Measurements from ENCODE around the gene FUT8.

Gene FUT8

DNA sequence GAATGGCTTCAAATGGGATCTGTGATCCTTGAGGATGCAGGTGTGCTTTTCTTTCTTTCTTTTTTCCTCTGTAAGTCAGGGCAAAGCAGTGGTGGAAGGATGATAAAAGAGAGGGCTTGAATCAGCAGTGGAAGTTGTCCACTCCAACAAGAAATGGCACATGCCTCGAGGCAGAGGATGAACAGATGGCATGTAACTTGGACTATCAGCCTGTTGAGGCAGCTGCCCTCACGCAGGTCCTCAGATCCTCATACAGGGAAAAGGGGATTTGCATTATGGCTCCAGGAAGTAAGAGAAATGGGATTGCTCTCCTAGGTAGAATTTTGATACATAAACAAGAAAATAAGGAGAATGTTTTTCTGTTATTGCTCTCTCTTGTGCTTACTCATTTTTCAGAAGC lies 368.0 kb downstream of the FUT8 start:
- no peak for ATAC-seq (ENCODE audit: insufficient read depth, low read depth)

GRCh38 chr14:65783101-65783500 lies 370.6 kb downstream of the FUT8 start:
- Histone ChIP-seq H3K27me3 (ENCODE audit: insufficient read depth, low read length, poor library complexity) (no peaks in the 10 kb centered on the region), H3K4me2 (ENCODE audit: insufficient read depth, low read length) (no peak overlapping the region), H3K9ac (ENCODE audit: low read depth, low read length) (no peak overlapping the region), H3K9me3 (ENCODE audit: insufficient read depth, low read length, severe bottlenecking) (no peaks in the 10 kb centered on the region), H2AFZ (ENCODE audit: low read depth, low read length) (no peak overlapping the region), H3K4me1 (ENCODE audit: insufficient read depth, low read length) (no peaks in the 10 kb centered on the region), H3K79me2 (ENCODE audit: insufficient read depth, low read length) (no peaks in the 10 kb centered on the region), H4K20me1 (ENCODE audit: insufficient read depth, low read length) (no peaks in the 10 kb centered on the region), H3K4me3 (ENCODE audit: low read depth in 1 of 2, low read length in 2 of 2) (no peak overlapping the region), H3K27ac (ENCODE audit: low read length) (no peak overlapping the region), H3K36me3 (ENCODE audit: insufficient read depth, low read length) (no peaks in the 10 kb centered on the region)
- DNase-seq: no peak
- no peak for ATAC-seq (ENCODE audit: insufficient read depth, low read depth)
- TF ChIP-seq, protein P1, sequence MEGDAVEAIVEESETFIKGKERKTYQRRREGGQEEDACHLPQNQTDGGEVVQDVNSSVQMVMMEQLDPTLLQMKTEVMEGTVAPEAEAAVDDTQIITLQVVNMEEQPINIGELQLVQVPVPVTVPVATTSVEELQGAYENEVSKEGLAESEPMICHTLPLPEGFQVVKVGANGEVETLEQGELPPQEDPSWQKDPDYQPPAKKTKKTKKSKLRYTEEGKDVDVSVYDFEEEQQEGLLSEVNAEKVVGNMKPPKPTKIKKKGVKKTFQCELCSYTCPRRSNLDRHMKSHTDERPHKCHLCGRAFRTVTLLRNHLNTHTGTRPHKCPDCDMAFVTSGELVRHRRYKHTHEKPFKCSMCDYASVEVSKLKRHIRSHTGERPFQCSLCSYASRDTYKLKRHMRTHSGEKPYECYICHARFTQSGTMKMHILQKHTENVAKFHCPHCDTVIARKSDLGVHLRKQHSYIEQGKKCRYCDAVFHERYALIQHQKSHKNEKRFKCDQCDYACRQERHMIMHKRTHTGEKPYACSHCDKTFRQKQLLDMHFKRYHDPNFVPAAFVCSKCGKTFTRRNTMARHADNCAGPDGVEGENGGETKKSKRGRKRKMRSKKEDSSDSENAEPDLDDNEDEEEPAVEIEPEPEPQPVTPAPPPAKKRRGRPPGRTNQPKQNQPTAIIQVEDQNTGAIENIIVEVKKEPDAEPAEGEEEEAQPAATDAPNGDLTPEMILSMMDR (IDR thresholded peaks at IDR 0.05; ENCODE audit: borderline replicate concordance, extremely low read depth, low read length, poor library complexity, severe bottlenecking): no peak
- TF ChIP-seq EZH2 (IDR thresholded peaks at IDR 0.05; ENCODE audit: borderline replicate concordance, low read depth, low read length, severe bottlenecking): no peak

More for the DNA sequence above, 368.0 kb downstream of the FUT8 start:
- Histone ChIP-seq H2AFZ (ENCODE audit: low read depth, low read length) (no peak overlapping the region), H3K9ac (ENCODE audit: low read depth, low read length) (no peak overlapping the region), H3K27me3 (ENCODE audit: insufficient read depth, low read length, poor library complexity) (no peaks in the 10 kb centered on the region), H3K4me2 (ENCODE audit: insufficient read depth, low read length) (no peak overlapping the region), H3K36me3 (ENCODE audit: insufficient read depth, low read length) (no peaks in the 10 kb centered on the region), H3K4me1 (ENCODE audit: insufficient read depth, low read length) (no peaks in the 10 kb centered on the region), H3K27ac (ENCODE audit: low read length) (no peak overlapping the region), H3K79me2 (ENCODE audit: insufficient read depth, low read length) (no peaks in the 10 kb centered on the region), H3K9me3 (ENCODE audit: insufficient read depth, low read length, severe bottlenecking) (no peaks in the 10 kb centered on the region), H3K4me3 (ENCODE audit: low read depth in 1 of 2, low read length in 2 of 2) (no peak overlapping the region), H4K20me1 (ENCODE audit: insufficient read depth, low read length) (no peaks in the 10 kb centered on the region)
- no peak for DNase-seq
- TF ChIP-seq EZH2 (IDR thresholded peaks at IDR 0.05; ENCODE audit: borderline replicate concordance, low read depth, low read length, severe bottlenecking): no peak
- TF ChIP-seq, protein P1 (IDR thresholded peaks at IDR 0.05; ENCODE audit: borderline replicate concordance, extremely low read depth, low read length, poor library complexity, severe bottlenecking): no peak

DNA sequence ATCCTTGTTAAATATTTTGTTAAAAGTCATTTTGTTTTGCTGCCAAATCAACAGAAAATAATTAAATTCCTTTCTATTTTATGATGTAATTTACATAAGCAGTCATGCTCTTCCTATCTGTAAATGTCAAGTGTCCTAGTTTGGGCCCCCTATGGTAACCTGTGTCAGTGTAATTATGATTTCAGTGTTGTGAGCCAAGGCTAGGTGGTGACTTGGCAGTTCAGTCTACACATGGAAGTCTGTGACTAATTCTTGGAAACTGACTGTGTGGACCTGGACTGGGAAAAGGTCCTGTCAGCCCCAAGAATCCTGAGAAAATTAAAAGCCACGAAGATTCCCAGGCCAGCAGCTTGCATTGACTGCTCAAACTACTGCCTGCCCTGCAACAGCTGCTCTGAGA lies 371.0 kb downstream of the FUT8 start:
- Histone ChIP-seq H3K79me2 (ENCODE audit: insufficient read depth, low read length) (no peaks in the 10 kb centered on the region), H3K36me3 (ENCODE audit: insufficient read depth, low read length) (no peaks in the 10 kb centered on the region), H3K9ac (ENCODE audit: low read depth, low read length) (no peak overlapping the region), H3K9me3 (ENCODE audit: insufficient read depth, low read length, severe bottlenecking) (no peaks in the 10 kb centered on the region), H3K4me1 (ENCODE audit: insufficient read depth, low read length) (no peaks in the 10 kb centered on the region), H2AFZ (ENCODE audit: low read depth, low read length) (no peak overlapping the region), H3K27me3 (ENCODE audit: insufficient read depth, low read length, poor library complexity) (no peaks in the 10 kb centered on the region), H4K20me1 (ENCODE audit: insufficient read depth, low read length) (no peaks in the 10 kb centered on the region), H3K27ac (ENCODE audit: low read length) (no peak overlapping the region), H3K4me2 (ENCODE audit: insufficient read depth, low read length) (no peak overlapping the region), H3K4me3 (ENCODE audit: low read depth in 1 of 2, low read length in 2 of 2) (no peak overlapping the region)
- DNase-seq: no peak
- ATAC-seq (ENCODE audit: insufficient read depth, low read depth): no peak
- TF ChIP-seq, protein P1 (IDR thresholded peaks at IDR 0.05; ENCODE audit: borderline replicate concordance, extremely low read depth, low read length, poor library complexity, severe bottlenecking): no peak
- no peak for TF ChIP-seq EZH2 (IDR thresholded peaks at IDR 0.05; ENCODE audit: borderline replicate concordance, low read depth, low read length, severe bottlenecking)

GRCh38 chr14:65784574-65784973 lies 372.0 kb downstream of the FUT8 start:
- H3K36me3 ChIP-seq (ENCODE audit: insufficient read depth, low read length): no peaks in the 10 kb centered on the region
- no peaks in the 10 kb centered on the region for H3K79me2 ChIP-seq (ENCODE audit: insufficient read depth, low read length)
- H3K9me3 ChIP-seq (ENCODE audit: insufficient read depth, low read length, severe bottlenecking): no peaks in the 10 kb centered on the region
- no peaks in the 10 kb centered on the region for H3K27me3 ChIP-seq (ENCODE audit: insufficient read depth, low read length, poor library complexity)
- H3K4me3 ChIP-seq (ENCODE audit: low read depth in 1 of 2, low read length in 2 of 2): no peak overlapping the region
- ATAC-seq (ENCODE audit: insufficient read depth, low read depth) (no peak), DNase-seq (no peak)
- no peaks in the 10 kb centered on the region for H4K20me1 ChIP-seq (ENCODE audit: insufficient read depth, low read length)
- no peak overlapping the region for H3K4me2 ChIP-seq (ENCODE audit: insufficient read depth, low read length)
- no peaks in the 10 kb centered on the region for H3K4me1 ChIP-seq (ENCODE audit: insufficient read depth, low read length)
- TF ChIP-seq, protein P1 (IDR thresholded peaks at IDR 0.05; ENCODE audit: borderline replicate concordance, extremely low read depth, low read length, poor library complexity, severe bottlenecking): no peak
- TF ChIP-seq EZH2 (IDR thresholded peaks at IDR 0.05; ENCODE audit: borderline replicate concordance, low read depth, low read length, severe bottlenecking): no peak
- H2AFZ ChIP-seq (ENCODE audit: low read depth, low read length): no peak overlapping the region
- no peak overlapping the region for H3K27ac ChIP-seq (ENCODE audit: low read length)
- H3K9ac ChIP-seq (ENCODE audit: low read depth, low read length): no peak overlapping the region

All from DND-41 (cell line).